Stimulated activated CD8-positive, alpha-beta memory T cell treated with anti-CD3 and anti-CD28 coated beads, Interleukin-12 subunit alpha, Interleukin-12 subunit beta, amount 100 ng/mL, for 1 hour (primary cell): ENCODE measurements around the gene TRIM14.
"Not testable (repeated sequence)": the region's sequence is repeated elsewhere in the genome, so short reads cannot be mapped to it uniquely, and the experiment has no call there.

Experiments used
- DNase-seq: peaks from one replicate; pipeline ENCODE4 v3.0.0-alpha.2; 2020; ENCODE audit warnings: low read depth

The TRIM14 gene

DNA sequence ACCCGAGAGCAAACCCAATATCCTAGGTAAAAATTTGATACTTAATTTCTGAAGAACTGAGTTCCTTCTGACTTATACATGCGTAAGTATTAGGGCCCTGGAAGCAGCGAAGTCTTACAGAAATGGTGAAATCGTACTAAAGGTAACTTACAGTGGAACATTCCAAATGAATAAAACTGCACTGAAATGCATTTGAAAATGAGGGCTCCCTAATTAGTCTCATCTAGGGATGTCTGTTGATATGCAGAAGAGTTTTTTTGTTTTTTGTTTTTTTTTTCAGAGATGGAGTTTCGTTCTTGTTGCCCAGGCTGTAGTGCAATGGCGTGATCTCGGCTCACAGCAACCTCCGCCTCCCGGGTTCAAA lies 72.9 kb downstream of the TRIM14 start:
- DNase-seq: no peak

DNA sequence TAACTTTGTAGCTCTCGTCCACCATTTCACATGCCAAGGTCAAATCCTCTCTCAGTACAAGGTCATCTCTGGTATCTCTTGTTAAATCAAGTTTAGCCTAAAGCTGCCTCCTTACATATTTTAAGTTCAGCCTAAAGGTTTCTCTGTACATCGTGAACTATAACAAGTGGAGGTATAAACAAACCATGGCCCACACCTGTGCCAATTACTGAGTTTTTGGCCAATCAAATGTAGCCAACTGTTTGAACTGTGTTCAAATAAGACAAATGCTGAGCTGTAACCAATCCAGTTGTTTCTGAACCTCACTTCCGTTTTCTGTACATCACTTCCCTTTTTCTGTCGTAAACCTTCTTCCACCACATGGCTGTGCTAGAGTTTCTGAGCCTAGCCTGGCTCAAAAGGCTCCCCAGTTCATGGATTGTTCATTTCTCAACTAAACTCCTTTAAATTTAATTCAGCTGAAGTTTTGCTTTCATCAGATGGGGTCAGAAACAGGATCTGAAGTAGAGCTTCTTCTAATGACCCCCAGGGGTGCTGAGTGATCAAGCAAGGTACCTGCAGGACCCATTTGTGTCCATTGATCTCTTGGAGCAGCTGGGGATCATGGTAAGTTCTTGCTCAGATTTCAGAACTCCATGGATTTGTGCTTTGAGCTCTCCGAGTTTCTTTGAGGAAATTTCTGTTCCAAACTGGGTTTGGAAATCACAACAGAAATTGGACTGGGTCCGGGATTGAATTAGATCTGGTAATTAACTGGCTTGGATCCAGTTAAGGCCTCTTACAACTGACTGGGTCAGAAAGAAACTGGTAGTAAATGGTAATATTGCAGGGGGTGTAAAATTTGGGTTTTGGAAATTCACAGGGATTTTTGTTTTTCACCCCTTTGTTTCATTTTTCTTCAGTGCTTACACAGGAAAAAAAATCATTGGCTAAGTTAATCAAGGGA lies 73.5 kb downstream of the TRIM14 start:
- peak; percentile 8 for DNase-seq

DNA sequence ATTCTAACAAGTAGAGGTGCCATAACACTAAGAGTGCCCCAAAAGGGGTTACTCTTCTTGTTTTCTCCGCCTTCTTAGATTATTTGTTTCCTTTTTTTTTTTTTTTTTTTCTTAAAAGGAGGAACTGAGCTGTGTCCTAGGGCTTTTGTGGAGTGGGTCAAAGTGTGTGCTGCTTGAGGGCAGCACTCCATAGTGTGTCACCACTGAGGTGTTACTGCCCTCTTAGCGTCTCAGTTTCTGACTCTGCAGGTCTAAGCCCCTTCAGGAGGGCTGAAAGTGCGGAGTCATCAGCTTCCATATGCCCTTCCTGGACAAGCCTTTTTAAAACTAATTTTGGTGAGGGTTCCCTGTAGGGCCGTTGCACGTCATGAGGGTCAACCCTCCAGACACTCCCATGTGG lies 75.1 kb downstream of the TRIM14 start:
- no peak for DNase-seq

DNA sequence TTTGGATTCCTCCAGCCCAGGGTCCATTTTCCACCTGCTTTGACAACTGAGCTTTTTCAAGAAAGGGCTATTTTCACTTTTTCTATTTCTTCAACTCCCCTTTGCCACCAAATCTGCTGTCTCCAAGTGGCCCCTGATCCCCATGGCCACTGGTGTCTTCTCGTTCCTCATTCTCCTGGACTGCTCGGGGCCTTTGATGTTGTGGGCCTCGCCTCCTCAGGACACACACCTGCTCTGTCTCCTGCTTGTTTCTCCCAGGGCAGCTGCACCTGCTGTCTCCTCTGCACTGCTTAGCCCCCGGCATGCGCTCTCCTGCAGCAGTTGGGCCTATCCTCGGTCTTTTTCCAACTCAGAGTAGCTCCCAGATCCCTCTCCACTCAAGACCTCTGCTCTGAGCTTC lies 78.8 kb downstream of the TRIM14 start:
- no peak for DNase-seq

DNA sequence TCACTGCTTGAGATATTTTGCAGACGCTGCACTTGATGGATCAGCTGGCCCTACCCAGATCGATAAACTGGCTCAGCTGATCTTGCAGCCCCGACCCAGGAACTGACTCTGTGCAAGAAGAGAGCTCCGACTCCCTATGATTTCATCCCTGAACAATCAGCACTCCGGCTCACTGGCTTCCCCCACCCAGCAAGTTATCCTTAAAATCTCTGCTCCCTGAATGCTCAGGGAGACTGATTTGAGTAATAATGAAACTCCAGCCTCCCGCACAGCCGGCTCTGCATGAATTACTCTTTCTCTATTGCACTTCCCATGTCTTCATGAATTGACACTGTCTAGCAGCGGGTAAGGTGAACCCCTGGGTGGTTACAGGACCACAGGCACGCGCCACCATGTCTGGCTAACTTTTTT lies 79.4 kb downstream of the TRIM14 start:
- DNase-seq: no peak

DNA sequence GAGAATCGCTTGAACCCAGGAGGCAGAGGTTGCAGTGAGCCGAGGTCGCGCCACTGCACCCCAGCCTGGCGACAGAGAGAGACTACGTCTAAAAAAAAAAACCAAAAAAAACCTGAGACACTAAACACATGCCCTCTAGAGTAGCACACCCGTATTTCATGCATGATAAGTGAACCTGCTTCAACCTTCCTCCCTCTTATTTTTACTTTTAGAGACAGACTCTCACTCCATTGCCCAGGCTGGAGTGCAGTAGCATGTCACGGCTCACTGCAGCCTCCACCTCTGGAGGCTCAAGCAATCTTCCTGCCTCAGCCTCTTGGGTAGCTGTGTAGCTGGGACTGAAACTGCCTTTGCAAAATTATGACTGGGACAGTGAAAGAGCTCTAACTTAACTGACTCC lies 80.1 kb downstream of the TRIM14 start:
- no peak for DNase-seq

DNA sequence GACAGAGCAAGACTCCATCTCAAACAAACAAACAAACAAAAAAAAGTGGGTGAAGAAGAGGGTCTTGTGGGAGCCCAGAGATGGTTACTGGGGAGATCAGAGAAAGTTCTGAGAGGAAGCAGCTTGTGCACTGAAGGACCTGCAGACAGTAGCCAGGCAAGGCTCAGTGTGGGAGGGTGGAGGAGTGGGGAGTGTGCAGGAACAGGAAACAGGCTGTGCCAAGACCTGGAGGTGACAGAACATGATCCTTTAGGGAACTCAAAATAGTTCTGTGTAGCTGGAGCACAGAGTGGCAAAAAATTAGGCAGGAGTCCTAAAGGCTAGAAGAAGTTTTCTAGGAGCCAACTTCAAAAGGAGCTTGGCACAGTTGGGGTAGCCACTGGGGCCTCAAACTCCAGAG lies 81.7 kb downstream of the TRIM14 start:
- DNase-seq: no peak

DNA sequence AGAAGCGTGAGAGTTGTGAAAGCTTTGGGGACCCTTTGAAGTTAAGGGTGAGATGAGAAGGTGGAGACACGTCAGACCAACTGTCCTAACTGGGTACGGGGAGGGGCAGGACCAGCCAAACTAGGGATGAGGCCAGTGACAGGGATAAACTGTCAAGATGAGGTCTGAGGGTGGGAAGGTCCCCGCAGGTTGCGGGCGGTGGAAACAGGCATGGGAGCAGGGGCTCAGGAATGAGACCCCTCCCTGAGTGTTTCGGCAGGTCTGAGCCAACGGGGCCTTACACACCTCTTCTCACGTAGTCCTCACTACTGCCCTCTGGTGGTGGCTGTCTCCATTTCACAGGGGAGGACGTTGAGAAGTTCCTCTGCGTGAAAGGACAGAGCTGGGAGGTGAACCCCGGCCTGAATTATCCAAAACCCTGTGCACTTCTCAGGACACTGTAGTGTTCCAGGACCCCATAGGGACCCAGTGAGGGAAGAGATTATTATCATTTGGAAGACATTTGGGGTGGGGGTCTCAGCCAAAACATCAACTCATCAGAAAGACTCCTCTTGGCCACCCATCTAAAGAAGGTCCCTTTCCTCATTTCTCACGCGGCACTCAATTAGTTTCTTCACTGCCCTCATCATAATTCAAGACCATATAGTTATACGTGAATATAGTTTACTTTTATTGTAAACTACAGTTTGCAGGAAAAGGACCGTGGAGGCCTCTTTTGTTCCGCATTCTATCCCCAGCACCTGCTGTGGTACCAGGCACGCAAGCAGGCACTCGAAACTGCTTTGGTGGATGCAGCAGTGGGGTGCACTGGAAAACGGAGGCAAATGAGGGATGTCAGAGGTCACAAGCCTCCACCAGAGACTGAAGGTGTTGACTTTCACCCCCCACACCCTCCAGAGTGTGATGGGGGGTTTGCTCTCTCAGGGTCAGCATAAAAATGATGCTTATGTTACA lies 84.2 kb downstream of the TRIM14 start:
- peak; percentile 90 for DNase-seq

DNA sequence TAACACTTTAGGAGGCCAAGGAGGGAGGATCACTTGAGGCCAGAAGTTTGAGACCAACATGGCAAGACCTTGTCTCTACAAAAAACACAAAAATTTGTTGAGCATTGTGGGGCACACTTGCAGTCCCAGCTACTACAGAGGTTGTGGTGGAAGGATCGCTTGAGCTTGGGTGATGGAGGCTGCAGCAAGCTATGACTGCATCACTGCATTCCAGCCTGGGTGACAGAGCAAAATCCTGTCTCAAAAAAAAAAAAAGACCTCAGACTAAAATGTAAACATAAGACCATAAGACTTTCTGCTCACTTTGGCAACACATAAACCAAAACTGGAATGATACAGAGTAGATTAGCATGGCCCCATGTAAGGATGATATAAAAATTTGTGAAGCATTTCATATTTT lies 87.1 kb downstream of the TRIM14 start:
- DNase-seq: no peak

DNA sequence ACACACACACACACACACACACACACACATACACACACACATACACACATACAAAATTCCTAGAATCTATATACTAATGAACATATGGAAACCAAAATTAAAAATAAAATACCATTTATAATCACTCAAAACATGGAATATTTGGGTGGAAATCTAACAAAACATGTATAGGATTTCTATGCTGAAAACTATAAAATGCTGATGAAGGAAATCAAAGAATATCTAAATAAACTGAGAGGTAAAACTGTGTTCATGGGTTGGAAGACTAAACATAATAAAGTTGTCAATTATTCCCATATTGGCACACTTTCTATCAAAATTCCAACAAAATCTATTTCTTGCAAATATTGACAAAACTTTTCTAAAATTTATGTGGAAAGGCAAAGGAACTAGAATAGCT lies 87.9 kb downstream of the TRIM14 start:
- no peak for DNase-seq

DNA sequence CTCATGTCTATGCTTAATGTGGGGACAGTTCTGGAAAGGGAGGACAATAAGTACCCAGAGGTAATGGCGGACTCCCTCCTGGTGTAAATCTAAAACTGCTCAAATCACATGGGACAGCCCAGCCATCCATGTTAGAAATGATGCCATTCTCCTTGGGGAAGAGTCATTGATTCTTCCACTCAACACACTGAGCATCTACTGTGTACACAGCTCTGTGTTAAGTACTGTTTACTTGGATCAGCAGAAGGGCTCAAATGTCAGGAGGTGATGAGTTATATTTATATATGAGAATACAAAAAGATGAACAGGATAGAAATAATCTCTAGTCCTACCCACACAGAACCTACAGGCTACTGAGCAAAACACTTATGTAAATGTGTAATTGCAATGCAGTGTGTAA lies 94.3 kb downstream of the TRIM14 start:
- no peak for DNase-seq

DNA sequence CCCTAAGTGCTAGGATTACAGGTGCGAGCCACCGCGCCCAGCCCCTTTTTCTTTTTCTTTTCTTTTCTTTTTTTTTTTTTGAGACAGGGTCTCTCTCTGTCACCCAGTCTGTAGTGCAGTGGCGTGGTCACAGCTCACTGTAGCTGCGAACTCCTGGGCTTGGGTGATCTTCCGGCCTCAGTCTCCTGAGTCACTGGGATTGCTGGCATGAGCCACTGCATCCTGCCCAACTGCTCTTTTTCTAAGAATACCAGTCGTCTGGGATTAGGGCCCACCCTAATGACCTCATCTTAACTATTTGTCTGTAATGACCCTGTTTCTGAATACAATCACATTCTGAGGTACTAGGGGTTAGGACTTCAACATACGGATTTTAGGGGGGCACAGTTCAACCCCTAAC lies 96.6 kb downstream of the TRIM14 start:
- no peak for DNase-seq

DNA sequence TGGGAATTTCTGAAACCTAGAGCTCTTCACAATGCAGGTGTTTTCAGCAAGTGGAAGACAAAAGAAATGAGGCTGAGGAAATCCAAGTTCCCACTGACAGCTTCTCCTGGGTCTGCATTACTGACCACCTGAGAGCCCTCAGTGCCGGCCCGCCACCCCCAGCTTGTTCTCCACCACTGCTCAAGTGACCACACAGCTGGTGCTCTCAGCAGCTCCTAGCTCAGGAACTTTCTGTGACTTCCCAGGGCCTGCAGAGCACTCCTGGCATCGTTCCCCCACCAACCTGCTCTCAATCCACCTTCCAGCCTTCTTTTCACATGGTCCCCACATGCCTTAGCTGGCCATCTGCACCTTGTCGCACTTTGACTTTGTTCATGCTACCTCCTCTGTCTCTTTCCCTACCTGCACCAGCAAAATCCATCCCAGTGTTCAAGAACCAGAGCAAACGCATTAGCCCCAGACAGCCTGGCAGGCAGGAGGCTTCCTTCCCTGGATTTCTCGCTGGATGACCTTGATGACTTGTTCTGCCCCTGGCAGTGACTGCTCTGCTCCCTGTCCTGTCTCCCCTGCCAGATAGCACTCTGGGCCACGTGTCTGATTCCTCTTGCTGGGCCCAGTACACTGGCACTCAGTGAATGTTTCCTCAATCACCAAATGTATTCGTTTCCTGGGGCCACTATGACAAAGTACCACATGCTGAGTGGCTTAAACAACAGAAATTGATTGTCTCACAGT lies 97.5 kb downstream of the TRIM14 start:
- no peak for DNase-seq

DNA sequence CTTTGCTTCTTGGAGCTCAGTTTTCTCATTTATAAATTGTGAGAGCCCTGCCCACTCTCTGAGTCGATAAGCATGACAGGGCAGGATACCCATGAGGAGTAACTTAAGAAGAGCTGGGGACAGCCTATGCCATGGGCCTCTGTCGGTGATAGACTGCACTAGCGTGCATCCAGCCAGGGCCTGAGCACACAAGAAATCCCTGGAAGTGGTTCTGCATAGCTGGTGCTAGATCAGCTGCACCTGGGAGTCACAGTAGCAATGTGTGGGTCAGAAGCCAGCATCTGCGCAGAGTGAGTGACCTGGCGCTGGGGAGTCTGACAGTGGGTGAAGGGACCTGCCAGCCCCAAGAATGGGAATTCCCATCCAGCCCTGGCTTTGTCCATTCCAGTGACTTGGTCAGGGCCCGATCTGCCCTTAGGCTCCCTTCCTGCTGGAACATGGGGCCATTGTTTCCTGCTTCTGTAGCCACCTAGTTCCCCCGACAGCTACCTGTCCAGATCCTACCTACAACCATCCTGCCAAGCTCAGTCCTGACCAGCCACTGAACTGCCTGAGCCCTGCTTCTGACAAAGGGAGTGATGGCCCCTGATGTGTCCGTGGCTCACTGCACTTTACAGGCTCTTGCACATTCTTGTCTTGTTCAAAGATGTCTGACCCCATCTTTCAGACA lies 98.4 kb downstream of the TRIM14 start:
- no peak for DNase-seq

DNA sequence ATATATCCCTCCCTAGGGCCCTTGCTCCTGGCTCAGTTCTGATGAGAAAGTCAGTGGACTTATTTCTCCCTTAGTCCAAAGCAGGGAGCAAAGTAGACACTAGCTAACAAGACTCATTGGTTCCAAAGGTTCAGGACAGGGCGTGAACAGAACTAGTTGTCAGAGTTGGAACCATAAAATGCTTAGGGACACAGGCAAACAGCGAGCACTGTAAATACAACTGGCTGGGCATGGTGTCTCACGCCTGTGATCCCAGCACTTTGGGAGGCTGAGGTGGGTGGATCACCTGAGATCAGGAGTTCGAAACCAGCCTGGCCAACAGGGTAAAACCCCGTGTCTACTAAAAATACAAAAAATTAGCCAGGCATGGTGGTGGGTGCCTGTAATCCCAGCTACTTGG lies 99.2 kb downstream of the TRIM14 start:
- DNase-seq: not testable (repeated sequence)
